Adrenal gland (tissue), 12 donors: ENCODE measurements around the gene MOGAT3. TPM values are rescaled to one million over a fixed set of nuclear protein-coding genes. Genes with fewer than 3 reads are reported as not detected.
A peak's percentile ranks its signal among the peaks of the same experiment; 100 is the strongest.

Experiments
- DNase-seq, 7 donors: peaks; one replicate each; pipeline ENCODE4 v3.0.0-alpha.2; 2019 to 2020
- H3K27ac ChIP-seq, 5 donors: fragments of 200-600 bp; sonication (generic) in 4 of 5; 1 replicate in 3 of 5; 2 replicates in 2 of 5; pipeline versions ENCODE4 v1.5.1 to v1.8.0; 2016 to 2020; ENCODE audit warnings: mild to moderate bottlenecking in 1 of 5
- H3K27me3 ChIP-seq: fragments of 200-600 bp; 2 replicates; pipeline ENCODE4 v1.8.0; 2021
- H3K36me3 ChIP-seq, 2 donors: fragments of 200-600 bp; replicated peaks in 1 of 2; 1 replicate in 1 of 2; 2 replicates in 1 of 2; pipeline versions ENCODE4 v1.5.1 to v1.8.0; 2018 to 2022
- H3K4me1 ChIP-seq, 2 donors: fragments of 200-600 bp; replicated peaks in 1 of 2; 1 replicate in 1 of 2; 2 replicates in 1 of 2; pipeline versions ENCODE4 v1.5.1 to v1.8.0; 2018 to 2021
- H3K4me3 ChIP-seq, 4 donors: fragments of 200-600 bp; sonication (generic) in 3 of 4; one replicate each; pipeline ENCODE4 v1.5.1; 2016 to 2018
- H3K9me3 ChIP-seq, 3 donors: fragments of 200-600 bp; sonication (generic) in 1 of 3; replicated peaks in 1 of 3; 1 replicate in 2 of 3; 2 replicates in 1 of 3; pipeline versions ENCODE4 v1.5.1 to v1.8.0; 2016 to 2021
- POLR2A ChIP-seq, 2 donors: fragments of 450-650 bp; IDR thresholded peaks; one replicate each; pipeline ENCODE4 v1.6.1; 2017; ENCODE audit warnings: antibody characterized with exemption in 2 of 2, mild to moderate bottlenecking in 2 of 2, moderate library complexity in 1 of 2
- WGBS, 4 donors: extraction: QIAGEN DNeasy Blood & Tissue Kit in 2 of 4; methylation state at CpG; one replicate each; pipeline versions ENCODE4 v1.1.5 to v1.1.7; 2013 to 2017; 5-methylcytosine and 5-hydroxymethylcytosine counted together
- intact Hi-C, 2 donors: fragments of 100-400 bp; cut with DNase I; formaldehyde crosslinking; loops; one replicate each; pipeline versions ENCODE4 v1.14.1 to v1.15.0; 2022 to 2023
- polyA plus RNA-seq, 3 donors: library from polyadenylated mRNA; stranded (reverse); fragments of 200-250 nt in 2 of 3; fragments of 350-450 nt in 1 of 3; fragmentation: Illumina TruSeq in 1 of 3; extraction: RNeasy Lipid Tissue Mini Kit (QIAGEN cat#74804) in 1 of 3; gene quantifications; one replicate each; pipeline ENCODE4 v1.2.3, GENCODE V29; 2013 to 2014
- total RNA-seq, 9 donors: library from RNA; depleted of rRNA in 4 of 9; stranded (reverse); fragments of >200 nt in 4 of 9; fragments of 120-200 nt in 1 of 9; fragmentation: NEBNext Ultra II Directional in 1 of 9; extraction: Animal tissue kit (Norgen Biotek cat#: 25700) in 1 of 9; gene quantifications; one replicate each; pipeline versions ENCODE4 v1.1.0 to v1.2.4, GENCODE V29; 2013 to 2023
- TF ChIP-seq, protein P1 (sequence below), 6 experiments: fragments of 450-650 bp in 4 of 6; fragments of 200-600 bp in 2 of 6; sonication (generic) in 1 of 6; IDR thresholded peaks; 1 replicate in 5 of 6; 2 replicates in 1 of 6; pipeline versions ENCODE4 v1.5.1 to v1.8.0; 2016 to 2021; ENCODE audit warnings: antibody characterized with exemption in 6 of 6, mild to moderate bottlenecking in 2 of 6, moderate library complexity in 1 of 6
- donor health status: healthy with polysubstance abuse.
- donor health status: Bipolar disorder and iron deficiency.
- donor health status: DM: yes; HTN: yes; CAD: no.
- donor health status: DM: no; HTN: no; CAD: no.
- donor health status: DM: no; HTN: no; CAD: no.
- donor health status: DM: yes; HTN: yes; CAD: no.

Gene MOGAT3
- total and polyA plus RNA-seq, 12 donors, result not detected

DNA sequence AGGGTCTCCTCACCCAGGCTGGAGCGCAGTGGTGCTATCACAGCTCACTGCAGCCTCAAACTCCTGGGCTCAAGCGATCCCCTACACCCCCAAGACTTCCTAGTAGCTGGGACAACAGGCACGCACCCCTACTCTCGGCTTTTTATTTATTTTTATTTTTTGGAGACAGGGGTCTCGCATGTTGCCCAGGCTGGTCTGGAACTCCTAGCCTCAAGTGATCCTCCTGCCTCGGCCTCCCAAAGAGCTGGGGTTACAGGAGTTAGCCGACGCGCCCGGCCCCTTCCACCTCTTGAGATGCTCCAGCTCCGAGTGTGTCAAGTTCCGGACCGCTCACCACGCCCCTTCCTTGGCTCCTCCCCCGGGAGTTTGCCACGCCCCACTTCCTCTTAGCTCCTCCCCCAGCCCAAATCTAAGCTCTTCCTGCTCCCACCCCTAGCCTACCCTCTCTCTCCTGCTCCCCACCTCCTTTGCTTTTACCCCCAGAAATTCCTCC, 27.0 kb downstream of the MOGAT3 start:
- intact Hi-C loops, result no loop called here
- H3K27ac ChIP-seq, result no peak overlapping the region
- H3K9me3 ChIP-seq, result no peaks in the 10 kb centered on the region
- peaks cover 12 to 22% of the 10 kb centered on the region in 2 donors for H3K4me1 ChIP-seq
- DNase-seq, result peak in 2 of 7 donors; percentile 24 to 44
- WGBS, 4 donors, result 3 to 9% (median 7%) methylated on average over 16 of the region's 16 CpGs
- no peak overlapping the region for H3K4me3 ChIP-seq
- H3K27me3 ChIP-seq, result peaks cover 91% of the 10 kb centered on the region
- H3K36me3 ChIP-seq, result no peaks in the 10 kb centered on the region
- TF ChIP-seq, protein P1, sequence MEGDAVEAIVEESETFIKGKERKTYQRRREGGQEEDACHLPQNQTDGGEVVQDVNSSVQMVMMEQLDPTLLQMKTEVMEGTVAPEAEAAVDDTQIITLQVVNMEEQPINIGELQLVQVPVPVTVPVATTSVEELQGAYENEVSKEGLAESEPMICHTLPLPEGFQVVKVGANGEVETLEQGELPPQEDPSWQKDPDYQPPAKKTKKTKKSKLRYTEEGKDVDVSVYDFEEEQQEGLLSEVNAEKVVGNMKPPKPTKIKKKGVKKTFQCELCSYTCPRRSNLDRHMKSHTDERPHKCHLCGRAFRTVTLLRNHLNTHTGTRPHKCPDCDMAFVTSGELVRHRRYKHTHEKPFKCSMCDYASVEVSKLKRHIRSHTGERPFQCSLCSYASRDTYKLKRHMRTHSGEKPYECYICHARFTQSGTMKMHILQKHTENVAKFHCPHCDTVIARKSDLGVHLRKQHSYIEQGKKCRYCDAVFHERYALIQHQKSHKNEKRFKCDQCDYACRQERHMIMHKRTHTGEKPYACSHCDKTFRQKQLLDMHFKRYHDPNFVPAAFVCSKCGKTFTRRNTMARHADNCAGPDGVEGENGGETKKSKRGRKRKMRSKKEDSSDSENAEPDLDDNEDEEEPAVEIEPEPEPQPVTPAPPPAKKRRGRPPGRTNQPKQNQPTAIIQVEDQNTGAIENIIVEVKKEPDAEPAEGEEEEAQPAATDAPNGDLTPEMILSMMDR (IDR thresholded peaks at IDR 0.05), result no peak
- TF ChIP-seq POLR2A (IDR thresholded peaks at IDR 0.05), result no peak

DNA sequence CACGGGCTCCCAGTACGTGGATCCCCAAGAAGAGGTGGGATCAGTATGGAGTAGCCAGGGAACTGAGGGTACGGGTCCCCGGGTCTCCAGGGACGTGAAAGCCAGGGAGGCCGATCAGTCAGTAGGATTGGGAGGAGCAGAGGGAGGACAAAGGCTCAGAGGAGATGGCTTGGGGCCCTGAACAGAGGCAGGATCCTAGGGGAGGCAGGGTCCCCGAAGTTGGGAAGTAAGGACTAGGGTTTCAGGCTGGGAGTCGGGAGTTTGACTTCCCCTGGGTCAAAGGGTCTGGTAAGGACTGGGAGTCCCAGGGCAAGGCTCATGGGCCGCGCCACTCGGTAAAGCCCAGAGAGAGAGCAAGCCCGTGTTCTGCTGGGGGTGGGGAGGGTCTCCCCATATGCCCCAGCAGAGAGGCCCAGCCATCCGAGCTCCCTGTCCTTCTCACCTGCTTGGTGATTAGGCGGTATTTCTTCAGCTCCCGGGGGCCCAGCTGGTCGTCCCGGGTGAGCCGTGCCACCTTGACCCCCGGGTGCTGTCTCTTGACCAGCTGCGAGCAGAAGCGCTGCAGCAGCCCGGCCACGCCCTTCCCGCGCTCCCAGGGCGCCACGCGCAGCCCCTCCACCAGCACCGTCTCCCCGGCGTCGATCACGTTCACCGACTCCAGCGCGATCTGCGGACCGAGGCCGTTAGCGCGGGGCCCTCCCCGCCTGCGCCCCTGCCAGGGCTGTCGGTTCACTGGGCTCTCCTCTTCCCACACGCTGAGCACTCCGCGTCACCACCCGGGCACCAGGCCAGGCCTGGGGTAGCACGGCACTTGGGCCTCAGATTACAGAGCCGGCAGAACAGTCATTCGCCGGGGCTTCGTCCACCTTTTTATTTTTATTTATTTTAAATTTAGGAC, 27.7 kb downstream of the MOGAT3 start:
- intact Hi-C loops, result no loop called here
- H3K27ac ChIP-seq, result no peak overlapping the region

DNA sequence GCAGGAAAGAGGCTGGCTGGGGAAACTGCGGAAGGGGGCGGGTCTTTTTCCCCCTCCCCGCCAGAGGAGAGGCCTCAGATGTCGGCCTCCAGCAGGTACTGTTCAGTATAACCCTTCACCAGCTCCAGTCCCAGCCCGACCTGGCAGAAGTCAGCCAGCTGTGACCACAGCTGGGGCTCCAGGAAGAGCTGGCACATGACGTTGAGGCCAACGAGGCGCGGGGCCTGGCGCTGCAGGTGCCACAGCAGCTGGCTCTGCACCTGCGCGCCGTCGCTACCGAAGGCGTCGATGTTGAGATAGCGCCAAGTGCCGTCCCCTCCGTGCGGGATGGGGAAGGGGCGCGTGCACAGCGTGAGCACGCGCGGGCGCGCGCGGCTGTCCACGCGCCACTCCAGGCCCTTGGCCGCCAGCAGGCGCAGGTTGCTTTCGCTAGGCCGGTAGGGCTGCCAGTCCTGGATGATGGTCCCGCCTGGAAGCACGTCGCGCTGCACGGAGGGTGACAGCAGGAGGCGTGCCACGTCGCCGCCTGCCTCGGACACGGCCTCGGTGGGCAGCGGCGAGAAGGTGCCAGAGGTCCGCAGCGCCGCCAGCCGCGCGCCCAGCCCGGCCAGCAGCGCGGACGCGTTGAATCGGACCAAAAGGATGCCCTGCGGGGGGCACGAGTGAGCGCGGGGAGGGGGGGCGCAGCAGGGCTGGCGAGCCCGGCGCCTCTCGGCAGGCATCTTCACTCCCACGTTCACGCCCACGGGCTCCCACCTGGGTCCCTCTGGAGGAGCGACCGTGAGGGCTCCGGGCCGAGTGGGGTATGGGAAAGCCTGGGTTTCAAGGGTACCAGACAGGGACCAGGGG, 28.6 kb downstream of the MOGAT3 start:
- intact Hi-C loops, result no loop called here
- 0 to 3% (median 2%) methylated on average over 4 to 79 of the region's 79 CpGs for WGBS, 4 donors

More for the DNA sequence above, 27.7 kb downstream of the MOGAT3 start:
- DNase-seq, result peak; percentile 79 to 91 (median 87)
- Histone ChIP-seq H3K4me3 (no peak overlapping the region), H3K9me3 (no peaks in the 10 kb centered on the region), H3K27me3 (peaks cover 92% of the 10 kb centered on the region), H3K4me1 (peaks cover 12 to 22% of the 10 kb centered on the region in 2 donors), H3K36me3 (no peaks in the 10 kb centered on the region)
- 2 to 4% (median 2%) methylated on average over 13 to 53 of the region's 53 CpGs for WGBS, 4 donors
- TF ChIP-seq, protein P1 (IDR thresholded peaks at IDR 0.05), result no peak
- TF ChIP-seq POLR2A (IDR thresholded peaks at IDR 0.05), result no peak

More for the DNA sequence above, 28.6 kb downstream of the MOGAT3 start:
- Histone ChIP-seq H3K4me3 (no peak overlapping the region), H3K36me3 (no peaks in the 10 kb centered on the region), H3K4me1 (peaks cover 12 to 22% of the 10 kb centered on the region in 2 donors), H3K27ac (no peak overlapping the region), H3K27me3 (peaks cover 84% of the 10 kb centered on the region), H3K9me3 (no peaks in the 10 kb centered on the region)
- TF ChIP-seq POLR2A (IDR thresholded peaks at IDR 0.05), result no peak
- TF ChIP-seq, protein P1 (IDR thresholded peaks at IDR 0.05), result no peak
- DNase-seq, result no peak
